ENCODE data around the gene SYPL1.

GRCh38 chr7:106099539-106099938 is 12.6 kb downstream of the SYPL1 start:
- TF ChIP-seq CTCF (IDR thresholded peaks at IDR 0.05; ENCODE audit: poor library complexity), result no peak
- no peak for TF ChIP-seq EZH2phosphoT487 (IDR thresholded peaks at IDR 0.05; ENCODE audit: low read depth, severe bottlenecking, unreplicated experiment)

All from hepatocyte (in vitro differentiated cells).